H1 (cell line): Measurements from ENCODE around the gene TMEM107.

Experiments used
- ATF3 ChIP-seq: IDR thresholded peaks from 2 replicates; pipeline ENCODE4 v1.6.1; 2011; ENCODE audit warnings: low read depth, mild to moderate bottlenecking, low read length; ENCODE audit not compliant: insufficient read depth
- EZH2 ChIP-seq: fragments of 200-600 bp; sonication (generic); IDR thresholded peaks from 2 replicates; pipeline ENCODE4 v1.7.1; 2012; ENCODE audit warnings: low read depth, mild to moderate bottlenecking, moderate library complexity, low read length, inconsistent platforms; ENCODE audit not compliant: severe bottlenecking
- JUND ChIP-seq: IDR thresholded peaks from 2 replicates; pipeline ENCODE4 v1.6.1; 2011; ENCODE audit warnings: mild to moderate bottlenecking, improper control_type of control experiment, low read length
- MAX ChIP-seq: IDR thresholded peaks from 2 replicates; pipeline ENCODE4 v1.6.1; 2012; ENCODE audit warnings: inconsistent platforms
- PHF8 ChIP-seq: fragments of 200-600 bp; sonication (generic); conservative IDR thresholded peaks from 2 replicates; pipeline ENCODE4 v1.7.1; 2012; ENCODE audit warnings: low read depth, mild to moderate bottlenecking, inconsistent platforms, low read length, moderate library complexity
- POLR2A ChIP-seq, 2 experiments: IDR thresholded peaks; 1 replicate in 1 of 2; 2 replicates in 1 of 2; pipeline ENCODE4 v1.6.1; 2011; ENCODE audit warnings: low read depth in 2 of 2, low read length in 2 of 2, mild to moderate bottlenecking in 2 of 2; ENCODE audit errors: control extremely low read depth in 1 of 2

- TF ChIP-seq MAX (peak; percentile 49), POLR2A (IDR thresholded peaks at IDR 0.05; ENCODE audit: control extremely low read depth in 1 of 2, low read depth in 2 of 2, low read length in 2 of 2) (peak; percentile 36 to 68), EZH2 (no peak), JUND (peak; percentile 40; the same call in 1 of the 2 replicates), ATF3 (no peak), PHF8 (0 out of 2 replicates have a peak, but pooled peaks have one; percentile 36)
These were observed 22.1 kb downstream of the TMEM107 start for GRCh38 chr17:8153957-8154607.
